ENCODE data around the gene STK11. TPM values are rescaled to one million over a fixed set of nuclear protein-coding genes. Genes with fewer than 3 reads are reported as not detected.

The STK11 gene
- total RNA-seq, 4 donors from 2014 or later, result 98.4 to 135 (median 117) TPM

DNA sequence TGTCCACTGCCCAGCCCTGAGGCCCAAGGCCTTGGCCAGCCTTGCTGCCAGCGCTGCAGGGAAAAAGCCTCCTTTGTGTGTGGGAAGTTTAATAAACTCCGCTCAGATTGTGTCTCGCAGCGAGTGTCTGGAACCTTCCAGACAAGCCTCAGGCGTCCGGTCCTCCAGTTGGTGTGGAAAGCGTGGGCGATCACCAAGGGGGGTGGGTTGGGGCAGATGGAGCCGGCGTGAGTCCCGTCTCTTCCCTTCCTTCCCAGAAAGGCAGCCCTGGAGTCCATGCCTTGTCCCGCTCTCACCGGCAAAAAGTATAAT is 4.6 kb downstream of the STK11 start:
- H3K27ac ChIP-seq, result peak overlapping the region in 1 of 4 donors; percentile 93

DNA sequence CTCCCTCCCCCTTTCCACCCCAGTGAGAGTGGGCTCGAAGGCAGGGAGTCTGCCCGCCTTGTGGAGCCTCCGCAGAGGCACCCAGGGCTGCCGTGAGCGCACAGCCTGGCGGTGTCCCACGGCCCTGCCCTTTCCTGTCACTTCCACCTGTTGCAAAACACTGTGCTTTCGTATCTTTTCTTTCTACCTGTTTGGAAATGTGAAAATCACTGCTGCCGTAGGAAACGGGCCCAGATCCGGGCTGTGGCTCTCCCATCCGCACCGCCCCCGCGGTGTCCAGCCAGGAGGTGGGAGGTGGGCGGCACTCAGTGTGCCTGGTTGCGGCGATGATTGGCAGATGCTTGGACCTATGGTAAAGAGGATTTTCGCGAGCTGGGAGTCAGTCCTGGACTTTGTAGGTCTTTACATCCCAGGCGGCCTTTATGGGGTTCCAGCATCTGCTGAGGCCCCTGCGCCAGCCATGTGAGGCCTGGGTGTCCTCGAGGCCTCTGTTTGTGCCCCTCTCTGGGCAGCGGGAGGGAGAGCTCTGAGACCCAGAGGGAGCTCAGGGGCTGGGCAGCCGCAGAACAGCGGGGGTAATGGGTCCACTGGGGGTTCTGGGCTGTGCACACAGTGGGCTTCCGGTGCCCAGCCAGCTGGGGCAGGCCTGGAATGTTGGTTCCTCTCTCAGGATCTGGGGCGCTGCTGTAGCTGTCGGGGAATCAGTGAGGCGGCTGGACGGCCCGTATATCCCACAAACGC is 6.1 kb downstream of the STK11 start:
- Histone ChIP-seq H3K4me1 (peaks cover 0 to 88% (median 27%) of the 10 kb centered on the region in 4 donors), H3K27ac (no peak overlapping the region), H3K9me3 (no peaks in the 10 kb centered on the region), H3K27me3 (no peaks in the 10 kb centered on the region), H3K36me3 (peaks cover 0 to 10% (median 0%) of the 10 kb centered on the region in 3 donors), H3K4me3 (no peak overlapping the region)
- TF ChIP-seq, protein P1, sequence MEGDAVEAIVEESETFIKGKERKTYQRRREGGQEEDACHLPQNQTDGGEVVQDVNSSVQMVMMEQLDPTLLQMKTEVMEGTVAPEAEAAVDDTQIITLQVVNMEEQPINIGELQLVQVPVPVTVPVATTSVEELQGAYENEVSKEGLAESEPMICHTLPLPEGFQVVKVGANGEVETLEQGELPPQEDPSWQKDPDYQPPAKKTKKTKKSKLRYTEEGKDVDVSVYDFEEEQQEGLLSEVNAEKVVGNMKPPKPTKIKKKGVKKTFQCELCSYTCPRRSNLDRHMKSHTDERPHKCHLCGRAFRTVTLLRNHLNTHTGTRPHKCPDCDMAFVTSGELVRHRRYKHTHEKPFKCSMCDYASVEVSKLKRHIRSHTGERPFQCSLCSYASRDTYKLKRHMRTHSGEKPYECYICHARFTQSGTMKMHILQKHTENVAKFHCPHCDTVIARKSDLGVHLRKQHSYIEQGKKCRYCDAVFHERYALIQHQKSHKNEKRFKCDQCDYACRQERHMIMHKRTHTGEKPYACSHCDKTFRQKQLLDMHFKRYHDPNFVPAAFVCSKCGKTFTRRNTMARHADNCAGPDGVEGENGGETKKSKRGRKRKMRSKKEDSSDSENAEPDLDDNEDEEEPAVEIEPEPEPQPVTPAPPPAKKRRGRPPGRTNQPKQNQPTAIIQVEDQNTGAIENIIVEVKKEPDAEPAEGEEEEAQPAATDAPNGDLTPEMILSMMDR (IDR thresholded peaks at IDR 0.05), result no peak
- TF ChIP-seq POLR2A (IDR thresholded peaks at IDR 0.05), result no peak
- DNase-seq, result no peak

More for the DNA sequence above, 4.6 kb downstream of the STK11 start:
- Histone ChIP-seq H3K4me3 (no peak overlapping the region), H3K9me3 (no peaks in the 10 kb centered on the region), H3K4me1 (peaks cover 0 to 78% (median 29%) of the 10 kb centered on the region in 4 donors), H3K27me3 (no peaks in the 10 kb centered on the region), H3K36me3 (peaks cover 0 to 10% (median 0%) of the 10 kb centered on the region in 3 donors)
- DNase-seq, result no peak
- no peak for TF ChIP-seq POLR2A (IDR thresholded peaks at IDR 0.05)
- TF ChIP-seq, protein P1 (IDR thresholded peaks at IDR 0.05), result no peak

DNA sequence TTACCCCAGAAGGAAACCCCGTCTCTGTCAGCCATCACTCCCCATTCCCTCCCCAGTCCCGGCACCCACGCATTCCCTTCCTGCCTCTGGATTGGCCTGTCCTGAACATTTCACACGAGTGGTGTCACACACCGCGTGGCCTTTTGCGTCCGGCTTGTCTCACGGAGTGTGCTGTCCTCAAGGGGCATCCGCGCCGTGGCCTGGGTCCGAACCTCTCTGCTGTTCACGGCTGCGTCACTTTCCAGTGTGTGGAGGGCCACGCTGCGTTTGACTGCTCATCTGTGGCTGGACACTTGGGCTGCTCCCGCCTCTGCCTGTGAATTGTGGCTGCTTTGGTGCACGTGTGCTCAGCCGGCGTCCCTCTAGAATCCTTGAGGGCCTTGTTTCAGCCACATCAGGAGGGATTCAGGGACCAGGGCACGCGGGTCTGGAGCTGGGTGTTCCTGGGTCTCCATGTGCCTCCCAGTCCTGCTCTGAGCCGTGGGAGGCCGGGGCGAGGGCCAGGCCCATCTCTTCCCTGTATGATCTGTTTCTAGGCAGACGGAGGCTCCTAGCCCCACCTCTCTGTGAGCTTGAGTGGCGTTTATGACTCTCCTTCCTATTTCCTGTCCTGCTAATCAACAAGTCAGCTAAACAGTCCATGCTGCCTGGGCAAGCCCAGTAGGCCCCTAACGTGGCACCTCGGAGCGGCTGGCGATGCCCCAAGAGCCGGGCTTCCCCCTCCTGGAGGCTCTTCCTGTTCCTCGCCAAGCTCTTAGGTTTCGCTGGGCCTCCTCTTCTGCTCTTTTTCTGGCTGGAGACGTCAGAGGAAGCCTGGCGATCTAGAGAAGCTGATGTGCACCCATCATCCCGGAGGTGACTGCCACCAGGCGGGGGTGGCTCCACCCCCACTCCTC is 8.1 kb downstream of the STK11 start:
- peak overlapping the region in 2 of 4 donors; percentile 6 to 8 for H3K4me3 ChIP-seq
- H3K4me1 ChIP-seq, result peaks cover 0 to 83% (median 18%) of the 10 kb centered on the region in 4 donors
- H3K9me3 ChIP-seq, result no peaks in the 10 kb centered on the region
- peak; percentile 39 to 84 (median 75) for DNase-seq
- H3K27ac ChIP-seq, result peak overlapping the region; percentile 65 to 80 (median 74)
- peak in 1 of 2 donors; percentile 36 for TF ChIP-seq POLR2A (IDR thresholded peaks at IDR 0.05)
- TF ChIP-seq, protein P1 (IDR thresholded peaks at IDR 0.05), result no peak
- H3K27me3 ChIP-seq, result no peaks in the 10 kb centered on the region
- H3K36me3 ChIP-seq, result peaks cover 0 to 10% (median 0%) of the 10 kb centered on the region in 3 donors

DNA sequence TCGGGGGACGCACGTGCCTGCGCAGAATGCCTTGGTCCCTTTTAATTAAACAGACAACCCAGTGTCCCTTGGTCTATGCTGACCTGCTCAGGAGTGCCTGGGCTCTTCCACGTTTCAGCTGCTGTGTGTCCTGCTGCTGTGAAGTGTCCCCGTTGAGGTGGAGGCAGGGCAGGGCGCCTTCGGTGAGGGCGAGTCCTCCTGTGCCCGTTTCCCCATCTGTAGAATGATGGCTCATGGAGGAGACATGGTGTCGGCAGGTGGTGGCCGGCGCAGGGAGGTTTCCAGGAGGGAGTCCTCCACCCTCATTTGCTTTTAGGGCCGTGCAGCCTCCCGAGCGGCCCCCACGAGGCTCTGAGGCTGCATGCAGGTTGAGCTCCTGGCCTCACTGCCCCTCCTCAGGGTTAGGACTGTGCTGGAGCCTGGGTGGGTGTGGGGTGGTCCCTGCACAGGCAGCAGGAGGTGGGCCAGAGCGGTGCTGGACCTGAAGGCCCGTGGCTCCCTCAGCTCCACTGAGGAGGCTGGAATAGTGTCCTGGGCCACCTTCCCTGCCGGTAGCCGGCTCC is 8.8 kb downstream of the STK11 start:
- TF ChIP-seq, protein P1 (IDR thresholded peaks at IDR 0.05), result no peak
- no peak for TF ChIP-seq POLR2A (IDR thresholded peaks at IDR 0.05)
- Histone ChIP-seq H3K9me3 (no peaks in the 10 kb centered on the region), H3K36me3 (peaks cover 0 to 10% (median 0%) of the 10 kb centered on the region in 3 donors), H3K4me1 (peaks cover 0 to 80% (median 11%) of the 10 kb centered on the region in 4 donors), H3K27me3 (no peaks in the 10 kb centered on the region), H3K4me3 (peak overlapping the region in 2 of 4 donors; percentile 6 to 8), H3K27ac (peak overlapping the region; percentile 65 to 80 (median 74))
- DNase-seq, result no peak
